Measurements from ENCODE around the gene CDC26. TPM values are rescaled to one million over a fixed set of nuclear protein-coding genes. Genes with fewer than 3 reads are reported as not detected.

CDC26 gene
- total RNA-seq, 1 experiment from 2014 or later, result 29.3 TPM

DNA sequence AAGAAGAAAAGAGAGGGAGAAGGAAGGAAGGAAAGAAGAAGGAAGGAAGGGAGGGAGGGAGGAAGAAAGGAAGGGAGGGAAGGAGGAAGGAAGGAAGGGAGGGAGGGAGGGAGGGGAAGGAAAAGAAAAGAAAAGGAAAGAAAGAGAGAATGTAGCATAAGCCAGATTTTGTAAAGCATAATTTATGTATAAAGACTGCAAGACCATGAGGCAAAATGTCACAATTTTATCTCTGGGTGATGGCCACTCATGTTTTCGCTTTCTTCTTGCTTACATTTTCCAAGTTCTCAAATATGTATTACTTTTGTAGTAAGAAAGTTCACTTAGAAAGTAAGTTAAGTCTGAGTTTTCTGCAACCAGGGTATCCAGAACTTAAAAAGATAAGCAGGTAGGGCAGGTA lies 31.2 kb upstream of the CDC26 start:
- TF ChIP-seq, protein P1, sequence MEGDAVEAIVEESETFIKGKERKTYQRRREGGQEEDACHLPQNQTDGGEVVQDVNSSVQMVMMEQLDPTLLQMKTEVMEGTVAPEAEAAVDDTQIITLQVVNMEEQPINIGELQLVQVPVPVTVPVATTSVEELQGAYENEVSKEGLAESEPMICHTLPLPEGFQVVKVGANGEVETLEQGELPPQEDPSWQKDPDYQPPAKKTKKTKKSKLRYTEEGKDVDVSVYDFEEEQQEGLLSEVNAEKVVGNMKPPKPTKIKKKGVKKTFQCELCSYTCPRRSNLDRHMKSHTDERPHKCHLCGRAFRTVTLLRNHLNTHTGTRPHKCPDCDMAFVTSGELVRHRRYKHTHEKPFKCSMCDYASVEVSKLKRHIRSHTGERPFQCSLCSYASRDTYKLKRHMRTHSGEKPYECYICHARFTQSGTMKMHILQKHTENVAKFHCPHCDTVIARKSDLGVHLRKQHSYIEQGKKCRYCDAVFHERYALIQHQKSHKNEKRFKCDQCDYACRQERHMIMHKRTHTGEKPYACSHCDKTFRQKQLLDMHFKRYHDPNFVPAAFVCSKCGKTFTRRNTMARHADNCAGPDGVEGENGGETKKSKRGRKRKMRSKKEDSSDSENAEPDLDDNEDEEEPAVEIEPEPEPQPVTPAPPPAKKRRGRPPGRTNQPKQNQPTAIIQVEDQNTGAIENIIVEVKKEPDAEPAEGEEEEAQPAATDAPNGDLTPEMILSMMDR (IDR thresholded peaks at IDR 0.05; ENCODE audit: insufficient read depth in 1 of 2, low read depth in 1 of 2, low read length in 1 of 2, severe bottlenecking in 1 of 2, unreplicated experiment in 1 of 2), result no peak
- POLR2A ChIA-PET, result no interaction called here
- Mint-ChIP-seq H3K27ac (ENCODE audit: unreplicated experiment) (no peak overlapping the region), H3K4me3 (ENCODE audit: unreplicated experiment) (no peak overlapping the region), H3K9me3 (ENCODE audit: unreplicated experiment) (no peaks in the 10 kb centered on the region), H3K27me3 (ENCODE audit: insufficient read depth, unreplicated experiment) (no peaks in the 10 kb centered on the region), H3K4me1 (ENCODE audit: low read depth, unreplicated experiment) (peaks cover 18% of the 10 kb centered on the region), H3K36me3 (ENCODE audit: insufficient read depth, unreplicated experiment) (no peaks in the 10 kb centered on the region)
- Histone ChIP-seq H3K4me1 (peaks cover 14% of the 10 kb centered on the region), H3K4me3 (ENCODE audit: low read depth, low read length) (no peak overlapping the region), H3K9me3 (no peaks in the 10 kb centered on the region), H3K36me3 (ENCODE audit: control insufficient read depth, insufficient read depth, low read length) (no peaks in the 10 kb centered on the region), H3K27me3 (replicated peaks; ENCODE audit: control insufficient read depth, insufficient read depth, low read length) (no peaks in the 10 kb centered on the region)
- DNase-seq, result no peak
- CTCF ChIA-PET, result no interaction called here
- BruUV-seq (replicated peaks), result no TSS peak
- intact Hi-C loops (cut with micrococcal nuclease; ENCODE audit: unreplicated experiment), result no loop called here

DNA sequence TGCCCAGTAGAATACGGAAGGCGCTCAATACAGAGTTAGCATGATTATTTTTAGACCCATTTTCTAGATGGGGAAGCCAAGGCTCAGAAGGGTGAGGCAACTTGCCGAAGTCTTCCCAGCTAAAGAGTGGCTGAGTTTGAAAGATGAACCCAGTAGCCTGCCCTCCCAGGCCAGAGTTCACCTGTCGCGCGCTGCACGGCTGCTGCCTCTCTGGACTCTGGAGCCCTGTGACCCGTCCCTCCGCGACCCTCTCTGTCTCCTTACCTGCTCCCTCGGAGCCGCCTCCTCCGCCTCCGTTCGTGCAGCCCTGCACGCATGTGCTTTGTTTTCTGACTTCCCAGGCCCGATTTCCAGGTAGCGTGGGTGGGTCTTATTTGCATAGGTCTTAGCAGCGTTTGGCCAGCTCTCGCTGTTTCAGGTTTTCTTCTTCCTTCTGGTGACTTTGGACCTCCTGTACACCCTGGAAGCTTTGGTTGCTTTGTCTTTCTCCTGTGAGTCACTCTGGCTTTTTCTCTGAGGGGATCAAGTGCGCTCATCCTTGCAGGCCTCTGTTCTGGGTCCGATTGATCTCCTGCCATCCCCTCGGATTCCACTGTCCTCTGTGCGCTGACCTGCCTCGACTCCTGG lies 27.5 kb upstream of the CDC26 start, which contains the start of gene RNF183:
TSS of gene RNF183 (minus strand) at position 585 of the 627 bp plus-strand sequence. CDS start 5,192 bp downstream, outside the sequence.
- POLR2A ChIA-PET, result interaction anchor here (1.2 kb wide), 1 partner anchor 107 kb away, joined by 4 read pairs; the partner anchor contains the start of genes C9orf43 and POLE3
- Histone ChIP-seq H3K9me3 (no peaks in the 10 kb centered on the region), H3K27me3 (replicated peaks; ENCODE audit: control insufficient read depth, insufficient read depth, low read length) (no peaks in the 10 kb centered on the region), H3K4me1 (peaks cover 14% of the 10 kb centered on the region), H3K4me3 (ENCODE audit: low read depth, low read length) (peak within 1 kb of the TSS; percentile 29), H3K36me3 (ENCODE audit: control insufficient read depth, insufficient read depth, low read length) (no peaks in the 10 kb centered on the region)
- Mint-ChIP-seq H3K9me3 (ENCODE audit: unreplicated experiment) (no peaks in the 10 kb centered on the region), H3K27me3 (ENCODE audit: insufficient read depth, unreplicated experiment) (no peaks in the 10 kb centered on the region), H3K36me3 (ENCODE audit: insufficient read depth, unreplicated experiment) (no peaks in the 10 kb centered on the region), H3K4me3 (ENCODE audit: unreplicated experiment) (peak within 1 kb of the TSS; percentile 76), H3K27ac (ENCODE audit: unreplicated experiment) (peak within 1 kb of the TSS; percentile 93), H3K4me1 (ENCODE audit: low read depth, unreplicated experiment) (peaks cover 18% of the 10 kb centered on the region)
- intact Hi-C loops (cut with micrococcal nuclease; ENCODE audit: unreplicated experiment), result loop anchor here (2.0 kb wide), 1 partner anchor 28 kb away; the partner anchor contains the start of genes CDC26 and PRPF4
- peak; percentile 69 to 73 for DNase-seq
- CTCF ChIA-PET, result interaction anchor here (0.5 to 1.0 kb wide), 2 partner anchors 28 to 30 kb away, joined by 3 to 4 read pairs; no protein-coding TSS in a partner anchor
- TF ChIP-seq, protein P1 (IDR thresholded peaks at IDR 0.05; ENCODE audit: insufficient read depth in 1 of 2, low read depth in 1 of 2, low read length in 1 of 2, severe bottlenecking in 1 of 2, unreplicated experiment in 1 of 2), result no peak
- BruUV-seq (replicated peaks), result no TSS peak

- CTCF ChIA-PET, result no interaction called here
- Mint-ChIP-seq H3K4me3 (ENCODE audit: unreplicated experiment) (no peak overlapping the region), H3K4me1 (ENCODE audit: low read depth, unreplicated experiment) (peaks cover 24% of the 10 kb centered on the region), H3K27ac (ENCODE audit: unreplicated experiment) (no peak overlapping the region), H3K9me3 (ENCODE audit: unreplicated experiment) (no peaks in the 10 kb centered on the region), H3K27me3 (ENCODE audit: insufficient read depth, unreplicated experiment) (no peaks in the 10 kb centered on the region), H3K36me3 (ENCODE audit: insufficient read depth, unreplicated experiment) (no peaks in the 10 kb centered on the region)
- TF ChIP-seq, protein P1 (IDR thresholded peaks at IDR 0.05; ENCODE audit: insufficient read depth in 1 of 2, low read depth in 1 of 2, low read length in 1 of 2, severe bottlenecking in 1 of 2, unreplicated experiment in 1 of 2), result no peak
- Histone ChIP-seq H3K36me3 (ENCODE audit: control insufficient read depth, insufficient read depth, low read length) (no peaks in the 10 kb centered on the region), H3K4me3 (ENCODE audit: low read depth, low read length) (no peak overlapping the region), H3K27me3 (replicated peaks; ENCODE audit: control insufficient read depth, insufficient read depth, low read length) (no peaks in the 10 kb centered on the region), H3K4me1 (peaks cover 14% of the 10 kb centered on the region), H3K9me3 (no peaks in the 10 kb centered on the region)
- POLR2A ChIA-PET, result no interaction called here
- no peak for DNase-seq
- TSS peak; percentile 47 for BruUV-seq (replicated peaks)
- intact Hi-C loops (cut with micrococcal nuclease; ENCODE audit: unreplicated experiment), result no loop called here
These were observed 26.2 kb upstream of the CDC26 start for GRCh38 chr9:113301548-113301947.
